AG09319 (cell line): ENCODE results near the gene MAP2K7.
A peak's percentile ranks its signal among the peaks of the same experiment; 100 is the strongest.

Experiments
- DNase-seq: peaks from one replicate; pipeline ENCODE4 v3.0.0-alpha.2; 2010; ENCODE audit warnings: low read depth; ENCODE audit errors: extremely low read depth
- CTCF ChIP-seq: IDR thresholded peaks from 2 replicates; pipeline ENCODE4 v1.5.1; 2011; ENCODE audit warnings: low read depth, mild to moderate bottlenecking, inconsistent platforms, low read length, moderate library complexity

MAP2K7 gene

GRCh38 chr19:7921967-7922835, 18.5 kb downstream of the MAP2K7 start:
- TF ChIP-seq CTCF, result no peak
- DNase-seq, result no peak

GRCh38 chr19:7922836-7923195, 19.1 kb downstream of the MAP2K7 start:
- no peak for DNase-seq
- TF ChIP-seq CTCF, result no peak

- DNase-seq, result no peak
- no peak for TF ChIP-seq CTCF
These were observed 19.9 kb downstream of the MAP2K7 start for GRCh38 chr19:7923295-7924191.

- TF ChIP-seq CTCF, result no peak
- no peak for DNase-seq
These were observed 20.6 kb downstream of the MAP2K7 start for GRCh38 chr19:7924241-7924640.

- no peak for DNase-seq
- no peak for TF ChIP-seq CTCF
These were observed 21.0 kb downstream of the MAP2K7 start for GRCh38 chr19:7924651-7925170.

GRCh38 chr19:7925171-7925851, 21.6 kb downstream of the MAP2K7 start:
- no peak for DNase-seq

More at GRCh38 chr19:7925171-7925851, 21.6 kb downstream of the MAP2K7 start:
- TF ChIP-seq CTCF, result peak; percentile 72
